Uterus (tissue), 2 donors: ENCODE results near the gene ZNF3.

ENCODE experiments used
- POLR2A ChIP-seq, 2 donors: fragments of 450-650 bp; IDR thresholded peaks; one replicate each; pipeline ENCODE4 v1.6.1; 2016; ENCODE audit warnings: antibody characterized with exemption in 2 of 2, mild to moderate bottlenecking in 1 of 2, moderate library complexity in 1 of 2
- TF ChIP-seq, protein P1 (sequence below), 4 experiments: fragments of 200-600 bp in 2 of 4; fragments of 450-650 bp in 2 of 4; sonication (generic) in 2 of 4; IDR thresholded peaks; one replicate each; pipeline ENCODE4 v1.5.1; 2016 to 2019; ENCODE audit warnings: antibody characterized with exemption in 4 of 4, mild to moderate bottlenecking in 2 of 4, moderate library complexity in 1 of 4

DNA sequence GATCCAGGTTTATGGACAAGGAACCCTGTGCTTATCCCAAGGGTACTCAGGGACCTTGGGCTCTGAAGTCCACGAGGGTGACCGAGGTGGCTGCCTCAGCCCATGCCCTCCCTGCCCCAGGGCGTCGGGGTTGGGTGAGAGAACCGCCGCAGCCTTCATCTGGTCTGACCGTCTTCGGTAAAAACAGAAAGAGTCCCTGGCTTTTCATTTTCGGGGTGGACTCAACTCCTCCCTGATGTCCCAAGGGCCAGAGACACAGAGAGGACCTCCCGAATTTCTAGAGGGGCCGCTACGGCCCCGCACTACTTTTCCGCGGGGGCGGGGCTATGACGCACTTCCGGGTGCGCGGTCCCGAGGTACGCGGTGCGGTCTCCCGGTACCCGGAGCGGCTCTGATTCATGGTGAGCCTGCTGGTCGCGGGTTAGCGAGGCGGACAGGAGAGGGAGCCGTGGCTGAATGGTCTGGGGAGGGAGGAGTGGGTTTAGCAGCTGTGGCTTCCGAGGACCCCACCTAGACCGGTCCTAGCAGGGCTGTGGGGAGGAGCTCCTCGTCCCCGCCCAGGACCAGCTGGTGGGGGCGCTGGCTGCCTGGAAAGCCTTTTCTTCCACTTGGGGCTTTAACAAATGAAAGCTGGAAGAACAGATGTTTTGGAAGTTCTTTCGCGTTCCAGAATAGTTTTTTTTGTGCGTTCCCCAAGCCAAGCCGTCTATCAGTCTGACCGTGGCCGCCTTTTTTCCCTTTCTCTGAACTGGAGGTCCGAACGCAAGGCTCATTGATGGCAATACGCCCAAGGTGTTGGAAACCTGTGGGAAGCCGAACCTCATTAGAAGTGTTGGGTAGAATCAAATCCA lies 31.9 kb downstream of the ZNF3 start, which contains the start of gene ZSCAN21:
- TF ChIP-seq, protein P1, sequence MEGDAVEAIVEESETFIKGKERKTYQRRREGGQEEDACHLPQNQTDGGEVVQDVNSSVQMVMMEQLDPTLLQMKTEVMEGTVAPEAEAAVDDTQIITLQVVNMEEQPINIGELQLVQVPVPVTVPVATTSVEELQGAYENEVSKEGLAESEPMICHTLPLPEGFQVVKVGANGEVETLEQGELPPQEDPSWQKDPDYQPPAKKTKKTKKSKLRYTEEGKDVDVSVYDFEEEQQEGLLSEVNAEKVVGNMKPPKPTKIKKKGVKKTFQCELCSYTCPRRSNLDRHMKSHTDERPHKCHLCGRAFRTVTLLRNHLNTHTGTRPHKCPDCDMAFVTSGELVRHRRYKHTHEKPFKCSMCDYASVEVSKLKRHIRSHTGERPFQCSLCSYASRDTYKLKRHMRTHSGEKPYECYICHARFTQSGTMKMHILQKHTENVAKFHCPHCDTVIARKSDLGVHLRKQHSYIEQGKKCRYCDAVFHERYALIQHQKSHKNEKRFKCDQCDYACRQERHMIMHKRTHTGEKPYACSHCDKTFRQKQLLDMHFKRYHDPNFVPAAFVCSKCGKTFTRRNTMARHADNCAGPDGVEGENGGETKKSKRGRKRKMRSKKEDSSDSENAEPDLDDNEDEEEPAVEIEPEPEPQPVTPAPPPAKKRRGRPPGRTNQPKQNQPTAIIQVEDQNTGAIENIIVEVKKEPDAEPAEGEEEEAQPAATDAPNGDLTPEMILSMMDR (IDR thresholded peaks at IDR 0.05): peak; percentile 20 to 32 (median 26)
- TF ChIP-seq POLR2A (IDR thresholded peaks at IDR 0.05): peak in 1 of 2 donors; percentile 78
